ENCODE data around the gene RAMP1. TPM values are rescaled to one million over a fixed set of nuclear protein-coding genes. Genes with fewer than 3 reads are reported as not detected.
"Not testable (repeated sequence)": the region's sequence is repeated elsewhere in the genome, so short reads cannot be mapped to it uniquely, and the experiment has no call there.

RAMP1 gene
- total RNA-seq, result not detected in 2 replicates

- DNase-seq (ENCODE audit: extremely low read depth, low read depth, low spot score), result no peak
Measured at GRCh38 chr2:237859533-237860272, at the start of gene RAMP1. Gene RAMP1 (plus strand): TSS chr2:237859623. CDS start chr2:237859676, 53 bp downstream.

GRCh38 chr2:237815637-237816036, 43.8 kb upstream of the RAMP1 start:
- no peak for DNase-seq (ENCODE audit: extremely low read depth, low read depth, low spot score)

GRCh38 chr2:237816531-237816930, 42.9 kb upstream of the RAMP1 start:
- no peak for DNase-seq (ENCODE audit: extremely low read depth, low read depth, low spot score)

- no peak for DNase-seq (ENCODE audit: extremely low read depth, low read depth, low spot score)
Measured at GRCh38 chr2:237818066-237818473, 41.4 kb upstream of the RAMP1 start.

- DNase-seq (ENCODE audit: extremely low read depth, low read depth, low spot score), result no peak
Measured at GRCh38 chr2:237819231-237819630, 40.2 kb upstream of the RAMP1 start.

GRCh38 chr2:237820421-237820820, 39.0 kb upstream of the RAMP1 start:
- no peak for DNase-seq (ENCODE audit: extremely low read depth, low read depth, low spot score)

- no peak for DNase-seq (ENCODE audit: extremely low read depth, low read depth, low spot score)
Measured at GRCh38 chr2:237823544-237823943, 35.9 kb upstream of the RAMP1 start.

GRCh38 chr2:237824085-237824484, 35.3 kb upstream of the RAMP1 start:
- DNase-seq (ENCODE audit: extremely low read depth, low read depth, low spot score), result no peak

- DNase-seq (ENCODE audit: extremely low read depth, low read depth, low spot score), result no peak
Measured at GRCh38 chr2:237827421-237827987, 31.9 kb upstream of the RAMP1 start.

- no peak for DNase-seq (ENCODE audit: extremely low read depth, low read depth, low spot score)
Measured at GRCh38 chr2:237830522-237830921, 28.9 kb upstream of the RAMP1 start.

GRCh38 chr2:237833546-237833945, 25.9 kb upstream of the RAMP1 start:
- DNase-seq (ENCODE audit: extremely low read depth, low read depth, low spot score), result no peak

- no peak for DNase-seq (ENCODE audit: extremely low read depth, low read depth, low spot score)
Measured at GRCh38 chr2:237835372-237835771, 24.1 kb upstream of the RAMP1 start.

GRCh38 chr2:237841051-237841450, 18.4 kb upstream of the RAMP1 start:
- DNase-seq (ENCODE audit: extremely low read depth, low read depth, low spot score), result no peak

- not testable (repeated sequence) for DNase-seq (ENCODE audit: extremely low read depth, low read depth, low spot score)
Measured at GRCh38 chr2:237848940-237849339, 10.5 kb upstream of the RAMP1 start.

- no peak for DNase-seq (ENCODE audit: extremely low read depth, low read depth, low spot score)
Measured at GRCh38 chr2:237854295-237854694, 5.1 kb upstream of the RAMP1 start.

- no peak for DNase-seq (ENCODE audit: extremely low read depth, low read depth, low spot score)
Measured at GRCh38 chr2:237857791-237858190, 1.6 kb upstream of the RAMP1 start.

- no peak for DNase-seq (ENCODE audit: extremely low read depth, low read depth, low spot score)
Measured at GRCh38 chr2:237858294-237859081, 935 bp upstream of the RAMP1 start.

- no peak for DNase-seq (ENCODE audit: extremely low read depth, low read depth, low spot score)
Measured at GRCh38 chr2:237859082-237859433, 365 bp upstream of the RAMP1 start.

GRCh38 chr2:237860273-237860935, 981 bp downstream of the RAMP1 start:
- DNase-seq (ENCODE audit: extremely low read depth, low read depth, low spot score), result no peak

GRCh38 chr2:237861875-237862527, 2.6 kb downstream of the RAMP1 start:
- no peak for DNase-seq (ENCODE audit: extremely low read depth, low read depth, low spot score)

GRCh38 chr2:237862528-237862895, 3.1 kb downstream of the RAMP1 start:
- no peak for DNase-seq (ENCODE audit: extremely low read depth, low read depth, low spot score)
